ENCODE measurements around the gene TMEM190.

The TMEM190 gene

GRCh38 chr19:55345818-55346724 is 30.6 kb upstream of the TMEM190 start:
- Histone ChIP-seq H3K9me3 (ENCODE audit: control insufficient read depth, insufficient read depth, low read depth, low read length) (no peaks in the 10 kb centered on the region), H3K27ac (ENCODE audit: extremely low read depth, low read depth, low read length) (no peak overlapping the region), H3K4me3 (ENCODE audit: low read depth, low read length) (no peak overlapping the region), H3K4me1 (ENCODE audit: control insufficient read depth, insufficient read depth, low read length) (peaks cover 5% of the 10 kb centered on the region; the same call in 1 of the 2 replicates), H3K36me3 (ENCODE audit: control insufficient read depth in 2 of 2, insufficient read depth in 1 of 2, low read length in 2 of 2) (peaks cover 3 to 59% of the 10 kb centered on the region in 2 experiments)
- ChIA-PET CTCF (interaction anchor here (1.0 to 1.2 kb wide), 3 partner anchors 13 to 278 kb away, joined by 3 to 5 read pairs (median 4); partner anchors contain the start of gene ZNF784), POLR2A (interaction anchor here (0.5 to 7.7 kb wide), 9 partner anchors 7 to 882 kb away, joined by 3 to 95 read pairs (median 4); partner anchors contain the start of genes KMT5C, LENG9 and UBE2S)
- TF ChIP-seq ZNF138 (tag by site-specific recombination; IDR thresholded peaks at IDR 0.05; ENCODE audit: borderline replicate concordance) = no peak
- no peak for TF ChIP-seq ZNF654 (tag by site-specific recombination; IDR thresholded peaks at IDR 0.05; ENCODE audit: low read depth)
- TF ChIP-seq FEZF1 (tag by site-specific recombination; IDR thresholded peaks at IDR 0.05) = no peak
- 0 out of 2 replicates have a peak, but pooled peaks have one; percentile 27 for TF ChIP-seq ZBTB8A (tag by site-specific recombination; IDR thresholded peaks at IDR 0.05)
- no peak for TF ChIP-seq ZNF585B (tag by site-specific recombination; IDR thresholded peaks at IDR 0.05)
- TF ChIP-seq BCL11A (tag by site-specific recombination; IDR thresholded peaks at IDR 0.05; ENCODE audit: low read depth) = no peak
- TF ChIP-seq ZNF610 (tag by site-specific recombination; IDR thresholded peaks at IDR 0.05; ENCODE audit: borderline replicate concordance) = no peak
- TF ChIP-seq HOXD13 (CRISPR knock-in tag; IDR thresholded peaks at IDR 0.05; ENCODE audit: borderline replicate concordance) = no peak
- TF ChIP-seq ZNF785 (tag by site-specific recombination; IDR thresholded peaks at IDR 0.05) = no peak
- no peak for TF ChIP-seq KLF9 (tag by site-specific recombination; IDR thresholded peaks at IDR 0.05; ENCODE audit: low read depth)
- TF ChIP-seq PBX3 (CRISPR knock-in tag; IDR thresholded peaks at IDR 0.05) = 0 out of 2 replicates have a peak, but pooled peaks have one; percentile 30
- no peak for TF ChIP-seq MZF1 (tag by site-specific recombination; IDR thresholded peaks at IDR 0.05; ENCODE audit: borderline replicate concordance)
- TF ChIP-seq ZNF707 (tag by site-specific recombination; IDR thresholded peaks at IDR 0.05) = no peak
- no peak for TF ChIP-seq MEIS1 (CRISPR knock-in tag; IDR thresholded peaks at IDR 0.05; ENCODE audit: borderline replicate concordance)
- TF ChIP-seq ZNF19 (tag by site-specific recombination; IDR thresholded peaks at IDR 0.05; ENCODE audit: low read depth) = no peak
- TF ChIP-seq ZNF248 (tag by site-specific recombination; IDR thresholded peaks at IDR 0.05) = no peak
- no peak for TF ChIP-seq TRIM28 (IDR thresholded peaks at IDR 0.05; ENCODE audit: borderline replicate concordance, low read length)
- TF ChIP-seq, protein P1, sequence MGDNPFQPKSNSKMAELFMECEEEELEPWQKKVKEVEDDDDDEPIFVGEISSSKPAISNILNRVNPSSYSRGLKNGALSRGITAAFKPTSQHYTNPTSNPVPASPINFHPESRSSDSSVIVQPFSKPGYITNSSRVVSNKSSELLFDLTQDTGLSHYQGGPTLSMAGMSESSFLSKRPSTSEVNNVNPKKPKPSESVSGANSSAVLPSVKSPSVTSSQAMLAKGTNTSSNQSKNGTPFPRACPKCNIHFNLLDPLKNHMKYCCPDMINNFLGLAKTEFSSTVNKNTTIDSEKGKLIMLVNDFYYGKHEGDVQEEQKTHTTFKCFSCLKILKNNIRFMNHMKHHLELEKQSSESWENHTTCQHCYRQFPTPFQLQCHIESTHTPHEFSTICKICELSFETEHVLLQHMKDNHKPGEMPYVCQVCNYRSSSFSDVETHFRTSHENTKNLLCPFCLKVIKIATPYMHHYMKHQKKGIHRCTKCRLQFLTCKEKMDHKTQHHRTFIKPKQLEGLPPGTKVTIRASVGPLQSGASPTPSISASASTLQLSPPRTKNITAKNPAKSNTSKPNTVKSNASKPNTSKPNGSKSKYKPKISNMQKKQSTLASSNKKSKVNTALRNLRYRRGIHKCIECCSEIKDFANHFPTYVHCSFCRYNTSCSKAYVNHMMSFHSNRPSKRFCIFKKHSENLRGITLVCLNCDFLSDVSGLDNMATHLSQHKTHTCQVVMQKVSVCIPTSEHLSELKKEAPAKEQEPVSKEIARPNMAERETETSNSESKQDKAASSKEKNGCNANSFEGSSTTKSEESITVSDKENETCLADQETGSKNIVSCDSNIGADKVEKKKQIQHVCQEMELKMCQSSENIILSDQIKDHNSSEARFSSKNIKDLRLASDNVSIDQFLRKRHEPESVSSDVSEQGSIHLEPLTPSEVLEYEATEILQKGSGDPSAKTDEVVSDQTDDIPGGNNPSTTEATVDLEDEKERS (tag by site-specific recombination; IDR thresholded peaks at IDR 0.05) = no peak
- TF ChIP-seq SP3 (tag by site-specific recombination; IDR thresholded peaks at IDR 0.05) = peak; percentile 49; the same call in 1 of the 2 replicates
- TF ChIP-seq, protein P2, sequence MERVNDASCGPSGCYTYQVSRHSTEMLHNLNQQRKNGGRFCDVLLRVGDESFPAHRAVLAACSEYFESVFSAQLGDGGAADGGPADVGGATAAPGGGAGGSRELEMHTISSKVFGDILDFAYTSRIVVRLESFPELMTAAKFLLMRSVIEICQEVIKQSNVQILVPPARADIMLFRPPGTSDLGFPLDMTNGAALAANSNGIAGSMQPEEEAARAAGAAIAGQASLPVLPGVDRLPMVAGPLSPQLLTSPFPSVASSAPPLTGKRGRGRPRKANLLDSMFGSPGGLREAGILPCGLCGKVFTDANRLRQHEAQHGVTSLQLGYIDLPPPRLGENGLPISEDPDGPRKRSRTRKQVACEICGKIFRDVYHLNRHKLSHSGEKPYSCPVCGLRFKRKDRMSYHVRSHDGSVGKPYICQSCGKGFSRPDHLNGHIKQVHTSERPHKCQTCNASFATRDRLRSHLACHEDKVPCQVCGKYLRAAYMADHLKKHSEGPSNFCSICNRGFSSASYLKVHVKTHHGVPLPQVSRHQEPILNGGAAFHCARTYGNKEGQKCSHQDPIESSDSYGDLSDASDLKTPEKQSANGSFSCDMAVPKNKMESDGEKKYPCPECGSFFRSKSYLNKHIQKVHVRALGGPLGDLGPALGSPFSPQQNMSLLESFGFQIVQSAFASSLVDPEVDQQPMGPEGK (tag by site-specific recombination; IDR thresholded peaks at IDR 0.05) = peak; percentile 66
- TF ChIP-seq ZNF10 (tag by site-specific recombination; IDR thresholded peaks at IDR 0.05) = peak; percentile 71; the same call in 1 of the 2 replicates
- TF ChIP-seq ZNF501 (tag by site-specific recombination; IDR thresholded peaks at IDR 0.05) = no peak
- no peak for TF ChIP-seq TCF7L2 (IDR thresholded peaks at IDR 0.05; ENCODE audit: borderline replicate concordance, low read depth, low read length)
- TF ChIP-seq, protein P3, sequence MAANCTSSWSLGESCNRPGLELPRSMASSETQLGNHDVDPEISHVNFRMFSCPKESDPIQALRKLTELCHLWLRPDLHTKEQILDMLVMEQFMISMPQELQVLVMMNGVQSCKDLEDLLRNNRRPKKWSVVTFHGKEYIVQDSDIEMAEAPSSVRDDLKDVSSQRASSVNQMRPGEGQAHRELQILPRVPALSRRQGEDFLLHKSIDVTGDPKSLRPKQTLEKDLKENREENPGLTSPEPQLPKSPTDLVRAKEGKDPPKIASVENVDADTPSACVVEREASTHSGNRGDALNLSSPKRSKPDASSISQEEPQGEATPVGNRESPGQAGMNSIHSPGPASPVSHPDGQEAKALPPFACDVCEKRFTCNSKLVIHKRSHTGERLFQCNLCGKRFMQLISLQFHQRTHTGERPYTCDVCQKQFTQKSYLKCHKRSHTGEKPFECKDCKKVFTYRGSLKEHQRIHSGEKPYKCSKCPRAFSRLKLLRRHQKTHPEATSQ (tag by site-specific recombination; IDR thresholded peaks at IDR 0.05) = no peak
- TF ChIP-seq ZNF155 (tag by site-specific recombination; IDR thresholded peaks at IDR 0.05) = no peak
- TF ChIP-seq PRDM10 (tag by site-specific recombination; IDR thresholded peaks at IDR 0.05) = peak; percentile 62

Measured in HEK293 (cell line).